ENCODE data around the gene HELB. TPM values are rescaled to one million over a fixed set of nuclear protein-coding genes. Genes with fewer than 3 reads are reported as not detected.

HELB gene
- total and polyA plus RNA-seq, 10 of the 15 experiments (the other 5 are each of a cell fraction or from before 2014, with no cell fraction given): 0.58 to 10.0 (median 4.4) TPM

DNA sequence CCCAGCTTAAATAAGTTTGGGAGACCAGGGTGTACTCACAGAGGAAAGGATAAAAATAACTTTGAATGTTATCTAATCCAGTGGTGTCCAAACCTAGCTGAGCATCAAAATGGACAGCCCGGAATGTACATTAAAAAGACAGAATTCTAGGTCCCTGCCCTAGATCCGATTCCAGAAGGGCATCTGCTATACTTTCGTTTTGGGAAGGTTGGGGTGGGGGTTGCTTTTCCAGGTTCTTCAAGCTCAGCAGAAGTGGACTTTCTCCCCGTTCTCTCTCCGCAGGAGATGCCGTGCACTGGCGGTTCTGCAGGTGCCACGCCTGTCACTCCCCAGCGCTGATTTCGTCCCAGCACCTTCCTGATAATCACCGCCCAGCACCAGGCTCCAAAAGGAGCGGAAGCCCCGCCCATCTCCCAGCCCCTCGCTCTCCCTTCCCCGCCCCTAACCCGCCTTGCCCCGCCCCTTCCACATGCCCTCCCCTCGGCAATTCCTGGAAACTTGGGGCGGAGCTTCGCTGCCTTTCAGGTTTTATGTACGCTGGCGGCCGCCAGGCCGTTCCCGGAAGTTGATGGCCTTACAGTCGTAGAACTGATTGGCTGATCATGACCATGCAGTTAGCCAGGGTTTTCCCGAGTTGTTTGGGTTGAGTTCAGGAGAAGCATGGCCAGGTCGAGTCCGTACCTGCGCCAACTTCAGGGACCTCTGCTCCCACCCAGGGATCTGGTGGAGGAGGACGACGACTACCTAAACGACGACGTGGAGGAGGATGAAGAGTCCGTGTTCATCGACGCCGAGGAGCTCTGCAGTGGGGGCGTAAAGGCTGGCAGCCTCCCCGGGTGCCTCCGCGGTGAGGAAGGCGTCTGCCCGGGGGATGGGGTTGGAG, at the start of gene HELB (continued):
- TF ChIP-seq, protein P1, sequence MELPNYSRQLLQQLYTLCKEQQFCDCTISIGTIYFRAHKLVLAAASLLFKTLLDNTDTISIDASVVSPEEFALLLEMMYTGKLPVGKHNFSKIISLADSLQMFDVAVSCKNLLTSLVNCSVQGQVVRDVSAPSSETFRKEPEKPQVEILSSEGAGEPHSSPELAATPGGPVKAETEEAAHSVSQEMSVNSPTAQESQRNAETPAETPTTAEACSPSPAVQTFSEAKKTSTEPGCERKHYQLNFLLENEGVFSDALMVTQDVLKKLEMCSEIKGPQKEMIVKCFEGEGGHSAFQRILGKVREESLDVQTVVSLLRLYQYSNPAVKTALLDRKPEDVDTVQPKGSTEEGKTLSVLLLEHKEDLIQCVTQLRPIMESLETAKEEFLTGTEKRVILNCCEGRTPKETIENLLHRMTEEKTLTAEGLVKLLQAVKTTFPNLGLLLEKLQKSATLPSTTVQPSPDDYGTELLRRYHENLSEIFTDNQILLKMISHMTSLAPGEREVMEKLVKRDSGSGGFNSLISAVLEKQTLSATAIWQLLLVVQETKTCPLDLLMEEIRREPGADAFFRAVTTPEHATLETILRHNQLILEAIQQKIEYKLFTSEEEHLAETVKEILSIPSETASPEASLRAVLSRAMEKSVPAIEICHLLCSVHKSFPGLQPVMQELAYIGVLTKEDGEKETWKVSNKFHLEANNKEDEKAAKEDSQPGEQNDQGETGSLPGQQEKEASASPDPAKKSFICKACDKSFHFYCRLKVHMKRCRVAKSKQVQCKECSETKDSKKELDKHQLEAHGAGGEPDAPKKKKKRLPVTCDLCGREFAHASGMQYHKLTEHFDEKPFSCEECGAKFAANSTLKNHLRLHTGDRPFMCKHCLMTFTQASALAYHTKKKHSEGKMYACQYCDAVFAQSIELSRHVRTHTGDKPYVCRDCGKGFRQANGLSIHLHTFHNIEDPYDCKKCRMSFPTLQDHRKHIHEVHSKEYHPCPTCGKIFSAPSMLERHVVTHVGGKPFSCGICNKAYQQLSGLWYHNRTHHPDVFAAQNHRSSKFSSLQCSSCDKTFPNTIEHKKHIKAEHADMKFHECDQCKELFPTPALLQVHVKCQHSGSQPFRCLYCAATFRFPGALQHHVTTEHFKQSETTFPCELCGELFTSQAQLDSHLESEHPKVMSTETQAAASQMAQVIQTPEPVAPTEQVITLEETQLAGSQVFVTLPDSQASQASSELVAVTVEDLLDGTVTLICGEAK (IDR thresholded peaks at IDR 0.05; ENCODE audit: borderline replicate concordance): peak; percentile 28; the same call in 1 of the 2 replicates
- TF ChIP-seq NFXL1 (IDR thresholded peaks at IDR 0.05; ENCODE audit: borderline replicate concordance) (no peak), CBX3 (IDR thresholded peaks at IDR 0.05; ENCODE audit: borderline replicate concordance, low read depth) (no peak), ATF7 (IDR thresholded peaks at IDR 0.05; ENCODE audit: low read depth) (peak; percentile 62; the same call in 1 of the 2 replicates), RB1 (IDR thresholded peaks at IDR 0.05; ENCODE audit: borderline replicate concordance) (peak; percentile 51; the same call in 1 of the 2 replicates), MYB (IDR thresholded peaks at IDR 0.05; ENCODE audit: borderline replicate concordance, low read depth, low read length) (0 out of 2 replicates have a peak, but pooled peaks have one; percentile 46), SUZ12 (IDR thresholded peaks at IDR 0.05; ENCODE audit: unreplicated experiment) (no peak), ZSCAN29 (IDR thresholded peaks at IDR 0.05) (no peak), EED (IDR thresholded peaks at IDR 0.05; ENCODE audit: low read depth) (peak; percentile 38; the same call in 1 of the 2 replicates), IRF4 (IDR thresholded peaks at IDR 0.05; ENCODE audit: low read depth, low read length) (no peak), EP300 (IDR thresholded peaks at IDR 0.05; ENCODE audit: borderline replicate concordance in 1 of 2, control insufficient read depth in 1 of 2, low read depth in 2 of 2, low read length in 2 of 2) (no peak)
- TF ChIP-seq, protein P2, sequence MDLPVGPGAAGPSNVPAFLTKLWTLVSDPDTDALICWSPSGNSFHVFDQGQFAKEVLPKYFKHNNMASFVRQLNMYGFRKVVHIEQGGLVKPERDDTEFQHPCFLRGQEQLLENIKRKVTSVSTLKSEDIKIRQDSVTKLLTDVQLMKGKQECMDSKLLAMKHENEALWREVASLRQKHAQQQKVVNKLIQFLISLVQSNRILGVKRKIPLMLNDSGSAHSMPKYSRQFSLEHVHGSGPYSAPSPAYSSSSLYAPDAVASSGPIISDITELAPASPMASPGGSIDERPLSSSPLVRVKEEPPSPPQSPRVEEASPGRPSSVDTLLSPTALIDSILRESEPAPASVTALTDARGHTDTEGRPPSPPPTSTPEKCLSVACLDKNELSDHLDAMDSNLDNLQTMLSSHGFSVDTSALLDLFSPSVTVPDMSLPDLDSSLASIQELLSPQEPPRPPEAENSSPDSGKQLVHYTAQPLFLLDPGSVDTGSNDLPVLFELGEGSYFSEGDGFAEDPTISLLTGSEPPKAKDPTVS (IDR thresholded peaks at IDR 0.05; ENCODE audit: low read depth, low read length): no peak; the same call in 1 of the 2 replicates
- TF ChIP-seq, protein P3, sequence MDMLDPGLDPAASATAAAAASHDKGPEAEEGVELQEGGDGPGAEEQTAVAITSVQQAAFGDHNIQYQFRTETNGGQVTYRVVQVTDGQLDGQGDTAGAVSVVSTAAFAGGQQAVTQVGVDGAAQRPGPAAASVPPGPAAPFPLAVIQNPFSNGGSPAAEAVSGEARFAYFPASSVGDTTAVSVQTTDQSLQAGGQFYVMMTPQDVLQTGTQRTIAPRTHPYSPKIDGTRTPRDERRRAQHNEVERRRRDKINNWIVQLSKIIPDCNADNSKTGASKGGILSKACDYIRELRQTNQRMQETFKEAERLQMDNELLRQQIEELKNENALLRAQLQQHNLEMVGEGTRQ (IDR thresholded peaks at IDR 0.05; ENCODE audit: borderline replicate concordance, low read depth, low read length): no peak
- TF ChIP-seq, protein P4, sequence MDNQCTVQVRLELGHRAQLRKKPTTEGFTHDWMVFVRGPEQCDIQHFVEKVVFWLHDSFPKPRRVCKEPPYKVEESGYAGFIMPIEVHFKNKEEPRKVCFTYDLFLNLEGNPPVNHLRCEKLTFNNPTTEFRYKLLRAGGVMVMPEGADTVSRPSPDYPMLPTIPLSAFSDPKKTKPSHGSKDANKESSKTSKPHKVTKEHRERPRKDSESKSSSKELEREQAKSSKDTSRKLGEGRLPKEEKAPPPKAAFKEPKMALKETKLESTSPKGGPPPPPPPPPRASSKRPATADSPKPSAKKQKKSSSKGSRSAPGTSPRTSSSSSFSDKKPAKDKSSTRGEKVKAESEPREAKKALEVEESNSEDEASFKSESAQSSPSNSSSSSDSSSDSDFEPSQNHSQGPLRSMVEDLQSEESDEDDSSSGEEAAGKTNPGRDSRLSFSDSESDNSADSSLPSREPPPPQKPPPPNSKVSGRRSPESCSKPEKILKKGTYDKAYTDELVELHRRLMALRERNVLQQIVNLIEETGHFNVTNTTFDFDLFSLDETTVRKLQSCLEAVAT (IDR thresholded peaks at IDR 0.05): peak; percentile 44; the same call in 1 of the 2 replicates
- TF ChIP-seq, protein P5, sequence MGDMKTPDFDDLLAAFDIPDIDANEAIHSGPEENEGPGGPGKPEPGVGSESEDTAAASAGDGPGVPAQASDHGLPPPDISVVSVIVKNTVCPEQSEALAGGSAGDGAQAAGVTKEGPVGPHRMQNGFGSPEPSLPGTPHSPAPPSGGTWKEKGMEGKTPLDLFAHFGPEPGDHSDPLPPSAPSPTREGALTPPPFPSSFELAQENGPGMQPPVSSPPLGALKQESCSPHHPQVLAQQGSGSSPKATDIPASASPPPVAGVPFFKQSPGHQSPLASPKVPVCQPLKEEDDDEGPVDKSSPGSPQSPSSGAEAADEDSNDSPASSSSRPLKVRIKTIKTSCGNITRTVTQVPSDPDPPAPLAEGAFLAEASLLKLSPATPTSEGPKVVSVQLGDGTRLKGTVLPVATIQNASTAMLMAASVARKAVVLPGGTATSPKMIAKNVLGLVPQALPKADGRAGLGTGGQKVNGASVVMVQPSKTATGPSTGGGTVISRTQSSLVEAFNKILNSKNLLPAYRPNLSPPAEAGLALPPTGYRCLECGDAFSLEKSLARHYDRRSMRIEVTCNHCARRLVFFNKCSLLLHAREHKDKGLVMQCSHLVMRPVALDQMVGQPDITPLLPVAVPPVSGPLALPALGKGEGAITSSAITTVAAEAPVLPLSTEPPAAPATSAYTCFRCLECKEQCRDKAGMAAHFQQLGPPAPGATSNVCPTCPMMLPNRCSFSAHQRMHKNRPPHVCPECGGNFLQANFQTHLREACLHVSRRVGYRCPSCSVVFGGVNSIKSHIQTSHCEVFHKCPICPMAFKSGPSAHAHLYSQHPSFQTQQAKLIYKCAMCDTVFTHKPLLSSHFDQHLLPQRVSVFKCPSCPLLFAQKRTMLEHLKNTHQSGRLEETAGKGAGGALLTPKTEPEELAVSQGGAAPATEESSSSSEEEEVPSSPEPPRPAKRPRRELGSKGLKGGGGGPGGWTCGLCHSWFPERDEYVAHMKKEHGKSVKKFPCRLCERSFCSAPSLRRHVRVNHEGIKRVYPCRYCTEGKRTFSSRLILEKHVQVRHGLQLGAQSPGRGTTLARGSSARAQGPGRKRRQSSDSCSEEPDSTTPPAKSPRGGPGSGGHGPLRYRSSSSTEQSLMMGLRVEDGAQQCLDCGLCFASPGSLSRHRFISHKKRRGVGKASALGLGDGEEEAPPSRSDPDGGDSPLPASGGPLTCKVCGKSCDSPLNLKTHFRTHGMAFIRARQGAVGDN (IDR thresholded peaks at IDR 0.05): peak; percentile 71
